GM18511 (cell line): Measurements from ENCODE around the gene ATP2B2.
A peak's percentile ranks its signal among the peaks of the same experiment; 100 is the strongest.

Experiments used
- ATAC-seq: cut with Tn5 transposase; IDR thresholded peaks from one replicate; pipeline ENCODE4 v1.9.1; 2021; ENCODE audit warnings: mild to moderate bottlenecking, moderate library complexity; ENCODE audit not compliant: unreplicated experiment

The ATP2B2 gene

DNA sequence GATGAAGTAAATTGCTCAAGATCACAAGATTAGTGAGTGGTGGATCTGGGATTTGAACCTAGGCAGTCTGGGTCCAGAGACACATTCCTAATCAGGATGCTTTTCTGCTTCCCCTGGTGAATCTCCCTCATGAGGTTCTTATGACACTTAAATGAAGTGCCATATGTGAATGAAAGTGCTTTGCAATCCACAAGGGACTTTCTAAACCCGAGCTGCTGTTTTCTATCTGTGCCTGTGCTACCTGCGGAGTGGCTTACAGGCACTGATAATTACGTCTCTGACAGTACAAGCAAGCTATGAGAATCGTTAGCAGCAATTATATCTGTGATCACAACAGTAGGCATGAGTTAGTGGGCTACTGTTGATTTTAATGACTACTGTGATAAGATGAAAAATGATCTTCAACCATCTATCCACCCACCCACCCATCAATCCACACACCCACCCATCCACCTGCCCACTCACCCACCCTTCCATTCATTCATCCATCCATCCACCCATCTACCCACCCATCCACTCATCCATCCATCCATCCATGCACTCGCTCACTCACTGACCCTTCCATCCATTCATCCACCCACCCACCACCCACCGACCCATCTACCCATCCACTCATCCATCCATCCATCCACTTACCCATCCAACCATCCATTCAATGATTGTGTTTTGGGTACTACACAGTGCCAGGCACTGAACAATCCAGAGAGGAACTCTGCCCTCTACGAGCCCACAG is 51.8 kb downstream of the ATP2B2 start:
- no peak for ATAC-seq

DNA sequence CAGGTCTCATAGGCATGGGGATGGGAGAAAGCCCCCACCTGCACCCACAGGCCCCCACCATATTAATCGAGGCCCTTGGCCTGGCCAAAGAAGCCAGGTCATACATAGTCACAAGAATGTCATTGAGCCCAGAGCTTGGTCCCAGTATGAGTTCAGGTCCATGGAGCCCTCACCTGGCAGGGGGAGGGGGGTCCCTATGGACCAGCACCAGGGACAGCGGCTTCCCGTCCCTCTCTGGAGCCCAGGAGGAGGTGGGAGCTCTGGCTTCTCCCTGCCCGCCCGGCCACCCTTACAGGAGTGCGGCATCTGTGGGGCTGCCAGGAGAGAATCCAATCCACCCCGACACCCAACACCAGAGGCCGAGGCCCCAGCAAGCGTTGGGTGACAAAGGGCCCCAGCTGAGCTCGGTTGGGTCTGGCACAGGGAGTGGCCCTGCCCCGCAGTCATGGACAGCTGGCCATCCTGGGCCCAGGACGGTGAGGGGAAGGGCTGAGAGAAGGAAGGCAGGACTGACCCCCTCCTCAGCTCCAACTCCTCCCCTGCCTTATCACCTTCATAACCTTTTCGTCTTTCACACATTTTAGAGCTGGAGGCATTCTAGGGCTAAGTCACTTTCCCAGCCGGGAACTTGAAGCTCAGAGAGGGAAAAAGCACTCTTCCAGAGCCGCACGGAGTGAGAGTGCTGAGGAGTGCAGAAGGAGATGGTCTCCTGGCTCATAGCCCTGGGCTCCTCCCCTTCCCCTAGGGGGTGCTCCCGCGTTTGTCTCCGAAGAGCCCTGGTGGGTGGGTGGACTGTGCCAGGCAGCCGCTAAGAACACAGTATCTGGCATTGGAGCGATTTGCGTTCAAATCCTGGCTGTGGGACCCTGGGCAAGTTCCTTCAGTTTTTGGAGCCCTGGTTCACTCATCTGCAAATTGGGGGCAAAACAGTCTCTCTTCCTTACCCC is 54.6 kb downstream of the ATP2B2 start:
- no peak for ATAC-seq

- no peak for ATAC-seq
Measured at GRCh38 chr3:10449436-10449835, 56.0 kb downstream of the ATP2B2 start.

GRCh38 chr3:10448544-10448943 is 56.8 kb downstream of the ATP2B2 start:
- ATAC-seq, result no peak

DNA sequence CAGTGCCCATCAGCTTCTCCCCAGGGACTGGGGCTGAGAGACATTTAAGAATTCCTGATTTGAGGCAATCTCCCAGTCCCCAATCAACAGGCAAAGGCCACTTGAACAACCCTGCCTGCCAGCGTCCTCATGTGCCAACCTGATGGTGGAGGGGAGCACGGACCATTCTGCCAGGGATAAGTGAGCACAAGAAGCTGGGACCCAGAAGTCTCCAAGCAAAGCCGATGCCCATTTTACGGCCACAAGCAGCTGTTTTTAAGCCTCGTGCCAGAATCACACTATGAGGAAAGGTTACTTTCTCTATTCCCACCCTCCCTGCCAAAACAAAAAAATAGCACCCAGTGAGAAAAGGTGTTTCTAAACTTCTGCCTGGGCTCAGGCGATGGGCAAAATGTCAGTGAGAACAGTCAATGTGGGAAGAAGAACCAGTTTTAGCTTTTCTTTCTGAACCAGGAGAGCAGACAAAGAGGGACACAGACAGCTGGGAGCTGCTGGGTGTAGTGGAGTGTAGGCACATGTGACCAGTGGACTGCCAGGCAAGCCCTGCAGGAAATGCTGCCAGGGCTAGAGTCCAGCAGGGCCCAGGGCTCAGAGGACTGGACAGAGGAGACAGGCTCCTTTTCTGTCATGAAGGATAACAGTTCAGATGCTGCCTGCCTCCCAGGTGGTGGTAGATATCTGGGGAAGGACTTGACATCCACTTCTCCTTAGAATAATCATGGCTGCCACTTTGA is 57.7 kb downstream of the ATP2B2 start:
- ATAC-seq, result no peak

GRCh38 chr3:10447110-10447509 is 58.3 kb downstream of the ATP2B2 start:
- no peak for ATAC-seq

GRCh38 chr3:10445561-10446175 is 59.7 kb downstream of the ATP2B2 start:
- ATAC-seq, result no peak

DNA sequence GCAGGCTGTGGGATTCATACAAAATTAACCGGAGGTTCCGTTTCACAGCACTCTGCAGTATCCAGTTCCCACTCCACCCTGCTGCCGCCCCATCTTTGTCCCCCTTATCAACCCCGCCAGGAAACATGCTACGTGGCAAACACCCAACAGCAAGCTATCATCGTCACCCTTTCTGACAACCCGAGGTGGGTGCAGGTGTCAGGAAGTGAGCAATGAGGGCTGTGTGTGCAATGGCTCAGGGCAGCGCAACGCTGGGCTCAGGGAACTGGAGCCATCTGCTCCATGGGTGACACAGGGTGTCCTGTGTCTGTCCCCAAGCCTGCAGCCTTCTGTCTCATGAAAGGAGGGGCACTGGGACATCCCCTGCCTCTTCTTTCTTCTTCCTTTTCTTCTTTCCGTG is 60.9 kb downstream of the ATP2B2 start:
- ATAC-seq, result no peak

DNA sequence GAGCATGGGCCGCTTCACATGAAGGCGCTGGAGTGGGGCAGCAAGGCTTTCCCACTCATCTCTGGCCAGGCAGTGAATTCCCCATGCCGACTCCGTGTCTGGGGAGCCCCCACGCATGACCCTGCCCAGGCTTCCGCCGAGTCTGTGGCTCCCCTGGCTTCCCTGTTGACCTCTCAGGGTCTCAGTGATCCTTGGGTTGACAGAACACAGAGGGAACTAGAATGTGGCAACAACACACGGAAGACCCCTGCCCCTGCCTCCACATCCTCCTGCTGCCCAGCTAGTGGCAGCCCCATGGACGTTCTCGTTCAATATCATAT is 61.3 kb downstream of the ATP2B2 start:
- ATAC-seq, result no peak

DNA sequence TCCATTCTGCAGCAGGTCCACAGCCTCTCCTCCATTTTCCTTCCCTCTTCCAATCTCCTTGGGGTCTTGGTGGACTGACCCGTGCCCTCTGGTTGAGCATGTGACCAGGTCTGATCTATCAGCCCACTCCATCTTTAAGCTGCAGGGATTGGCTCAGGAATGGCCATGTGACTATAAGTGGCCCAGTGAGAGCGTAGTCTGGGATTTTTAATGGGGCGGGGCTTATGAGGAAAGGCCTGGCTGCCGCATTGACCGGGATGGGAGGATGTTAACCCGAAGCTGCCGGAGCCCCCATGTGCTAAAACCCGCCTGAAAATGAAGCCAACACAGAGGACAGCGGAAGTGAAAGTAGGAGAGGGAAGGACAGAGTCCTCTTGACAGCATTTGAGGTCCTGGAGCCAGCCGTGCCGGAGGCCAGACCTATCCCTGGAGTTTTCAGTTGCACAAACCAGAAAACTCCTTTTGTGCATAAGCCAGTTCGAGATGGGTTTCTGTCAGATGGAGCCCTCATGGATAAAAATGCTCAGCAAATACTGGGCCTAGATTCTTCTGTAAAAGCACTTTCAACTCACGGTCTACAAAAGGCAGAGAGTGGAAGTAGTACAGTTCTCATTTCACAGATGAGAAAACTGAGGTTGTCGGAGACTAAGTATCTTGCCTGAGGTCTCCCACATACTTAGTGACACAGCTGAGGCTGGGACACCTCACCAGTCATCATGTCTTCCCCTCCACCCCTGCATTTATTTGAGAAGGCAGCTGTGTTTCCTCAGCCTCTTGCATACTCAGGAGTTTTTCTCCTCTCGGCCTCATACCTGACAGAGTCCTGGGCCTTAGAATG is 61.9 kb downstream of the ATP2B2 start:
- ATAC-seq, result no peak

GRCh38 chr3:10442151-10442795 is 63.1 kb downstream of the ATP2B2 start:
- no peak for ATAC-seq

- no peak for ATAC-seq
Measured at GRCh38 chr3:10440684-10441083, 64.7 kb downstream of the ATP2B2 start.

DNA sequence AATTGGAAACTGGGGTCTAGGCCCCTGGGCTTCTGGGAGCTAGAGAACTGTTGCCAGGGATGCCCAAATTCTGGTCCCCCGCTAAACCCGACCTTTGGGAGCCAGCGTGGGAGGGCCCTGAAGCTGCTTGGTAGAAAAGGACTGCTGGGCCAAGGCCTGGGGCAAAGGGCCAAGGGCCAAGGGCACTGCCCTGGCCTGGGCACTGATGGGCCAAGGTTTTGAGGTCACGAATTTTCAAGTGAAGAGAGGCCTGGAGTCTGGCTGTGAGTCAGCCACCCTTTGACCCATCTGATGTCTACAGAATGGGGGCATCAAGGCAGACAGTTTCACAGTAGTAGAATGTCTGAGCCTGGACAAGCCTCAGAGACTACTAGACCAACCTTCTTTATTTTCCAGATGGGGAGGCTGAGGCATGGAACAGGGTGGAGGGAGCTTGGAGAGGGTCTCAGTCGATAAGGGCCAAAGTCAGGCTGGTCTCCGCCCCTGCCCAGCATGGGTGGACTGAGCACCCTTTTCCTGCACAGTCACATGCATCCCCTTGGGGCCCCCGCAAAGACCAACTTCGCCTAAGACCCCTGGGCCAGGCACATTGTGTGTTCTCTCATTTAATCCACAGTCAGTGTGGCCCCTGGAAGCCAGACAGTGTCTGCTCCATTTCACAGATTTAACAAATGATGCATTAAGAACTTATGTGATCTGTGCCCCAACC is 66.3 kb downstream of the ATP2B2 start:
- ATAC-seq, result no peak

GRCh38 chr3:10437995-10438901 is 67.1 kb downstream of the ATP2B2 start:
- no peak for ATAC-seq

DNA sequence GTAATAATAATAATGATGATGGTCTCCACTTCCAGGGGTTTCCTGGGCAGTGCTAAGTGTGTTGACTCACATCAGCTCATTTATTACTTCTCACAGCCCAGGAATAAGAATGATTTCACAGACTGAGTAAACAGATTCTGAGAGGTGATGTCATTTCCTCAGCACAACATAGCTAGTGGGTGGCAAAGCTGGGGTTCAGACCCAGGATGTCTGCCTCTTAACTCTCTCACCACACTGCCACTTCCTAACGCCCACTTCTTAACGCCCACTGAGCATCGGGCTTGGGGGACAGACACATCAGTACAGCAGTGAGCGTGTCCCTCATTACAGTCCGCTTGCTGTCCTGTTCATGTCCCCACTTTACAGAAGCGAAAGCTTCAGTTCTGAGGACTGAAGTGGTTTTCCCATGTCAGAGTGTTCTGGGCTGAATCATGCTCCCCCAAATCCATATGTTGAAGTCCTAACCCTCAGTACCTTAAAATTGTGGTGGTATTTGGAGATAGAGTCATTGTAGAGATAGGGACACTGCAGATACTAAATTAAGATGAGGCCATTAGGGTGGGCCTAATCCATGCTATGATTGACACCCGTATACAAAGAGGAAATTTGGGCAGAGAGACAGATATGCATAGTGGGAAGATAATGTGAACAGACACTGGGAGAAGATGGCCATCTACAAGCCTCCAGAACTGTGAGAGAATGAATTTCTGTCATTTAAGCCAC is 68.0 kb downstream of the ATP2B2 start:
- peak; percentile 75 for ATAC-seq

DNA sequence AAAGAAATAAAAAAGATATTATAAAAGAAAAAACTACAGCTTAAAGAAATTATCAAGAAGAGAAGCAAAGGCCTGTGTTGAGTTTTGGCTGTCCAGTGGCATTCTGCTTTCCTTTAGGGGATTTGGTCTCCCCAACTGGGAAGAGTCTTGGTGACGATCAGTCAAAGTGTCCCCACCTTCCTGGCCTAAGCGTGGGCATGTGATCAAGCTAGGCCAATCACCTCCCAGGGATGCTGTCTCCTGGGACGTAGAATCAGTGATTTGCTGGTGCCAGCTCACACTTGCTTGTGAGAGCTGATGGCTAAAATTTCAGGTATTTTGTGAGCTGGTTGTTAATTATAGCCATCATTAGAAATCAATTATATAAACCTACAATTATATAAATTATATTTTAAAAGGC is 69.5 kb downstream of the ATP2B2 start:
- ATAC-seq, result no peak

- no peak for ATAC-seq
Measured at GRCh38 chr3:10434938-10435336, 70.4 kb downstream of the ATP2B2 start.
